ENCODE results near the gene PBX1. TPM values are rescaled to one million over a fixed set of nuclear protein-coding genes. Genes with fewer than 3 reads are reported as not detected.

PBX1 gene
- total RNA-seq, 1 experiment from 2014 or later, result 102 TPM

- Mint-ChIP-seq H3K27me3 (ENCODE audit: low read depth) (no peaks in the 10 kb centered on the region), H3K27ac (no peak overlapping the region), H3K4me3 (no peak overlapping the region), H3K36me3 (no peaks in the 10 kb centered on the region), H3K9me3 (no peaks in the 10 kb centered on the region), H3K4me1 (peaks cover 56% of the 10 kb centered on the region)
- ChIA-PET POLR2A (interaction anchor here (1.1 kb wide), 1 partner anchor 15 kb away, joined by 6 read pairs; no protein-coding TSS in a partner anchor), CTCF (interaction anchor here (0.6 to 3.7 kb wide), 18 partner anchors 8 to 686 kb away, joined by 3 to 16 read pairs (median 4); no protein-coding TSS in a partner anchor)
- DNase-seq (ENCODE audit: low spot score) (peak; percentile 71), ATAC-seq (peak; percentile 55)
- 0 out of 2 replicates have a peak, but pooled peaks have one; percentile 42 for TF ChIP-seq CTCF (IDR thresholded peaks at IDR 0.05)
- no peak for TF ChIP-seq HMGA2 (CRISPR knock-in tag; IDR thresholded peaks at IDR 0.05)
These were observed 58.6 kb downstream of the PBX1 start for GRCh38 chr1:164617377-164618201.

- Mint-ChIP-seq H3K4me3 (no peak overlapping the region), H3K9me3 (no peaks in the 10 kb centered on the region), H3K27me3 (ENCODE audit: low read depth) (no peaks in the 10 kb centered on the region), H3K4me1 (peaks cover 55% of the 10 kb centered on the region), H3K27ac (no peak overlapping the region), H3K36me3 (no peaks in the 10 kb centered on the region)
- no peak for DNase-seq (ENCODE audit: low spot score)
- ATAC-seq, result no peak
- TF ChIP-seq MYBL2 (CRISPR knock-in tag; IDR thresholded peaks at IDR 0.05), result no peak
- TF ChIP-seq IRF2 (CRISPR knock-in tag; IDR thresholded peaks at IDR 0.05; ENCODE audit: borderline replicate concordance, low read depth), result no peak
- no peak for TF ChIP-seq ERG (CRISPR knock-in tag; IDR thresholded peaks at IDR 0.05)
- no peak for TF ChIP-seq ETV6 (CRISPR knock-in tag; IDR thresholded peaks at IDR 0.05)
- TF ChIP-seq ZNF512 (CRISPR knock-in tag; IDR thresholded peaks at IDR 0.05; ENCODE audit: borderline replicate concordance), result no peak
- no peak for TF ChIP-seq ZNF425 (CRISPR knock-in tag; conservative IDR thresholded peaks at IDR 0.05)
- no peak for TF ChIP-seq GTF2I (CRISPR knock-in tag; conservative IDR thresholded peaks at IDR 0.05)
- no peak for TF ChIP-seq EMX1 (CRISPR knock-in tag; IDR thresholded peaks at IDR 0.05)
- no peak for TF ChIP-seq MLX (CRISPR knock-in tag; IDR thresholded peaks at IDR 0.05)
- TF ChIP-seq ZNF232 (CRISPR knock-in tag; IDR thresholded peaks at IDR 0.05), result no peak
- no peak for TF ChIP-seq ZNF396 (CRISPR knock-in tag; IDR thresholded peaks at IDR 0.05; ENCODE audit: borderline replicate concordance)
- no peak for TF ChIP-seq KAT7 (CRISPR knock-in tag; IDR thresholded peaks at IDR 0.05; ENCODE audit: borderline replicate concordance)
- TF ChIP-seq TCF7 (CRISPR knock-in tag; IDR thresholded peaks at IDR 0.05; ENCODE audit: low read depth), result no peak
- TF ChIP-seq ZSCAN18 (CRISPR knock-in tag; IDR thresholded peaks at IDR 0.05), result no peak
- TF ChIP-seq MAX (CRISPR knock-in tag; IDR thresholded peaks at IDR 0.05), result no peak
- TF ChIP-seq ATF1 (CRISPR knock-in tag; IDR thresholded peaks at IDR 0.05), result no peak
- TF ChIP-seq FOXJ3 (CRISPR knock-in tag; IDR thresholded peaks at IDR 0.05; ENCODE audit: borderline replicate concordance), result no peak
- TF ChIP-seq CREM (CRISPR knock-in tag; IDR thresholded peaks at IDR 0.05), result no peak
- TF ChIP-seq NR1H2 (CRISPR knock-in tag; IDR thresholded peaks at IDR 0.05), result no peak
- TF ChIP-seq RORB (CRISPR knock-in tag; IDR thresholded peaks at IDR 0.05), result no peak
- ChIA-PET CTCF (interaction anchor here (0.7 to 3.7 kb wide), 5 partner anchors 16 to 455 kb away, joined by 3 to 16 read pairs (median 5); no protein-coding TSS in a partner anchor), POLR2A (no interaction called here)
These were observed 59.2 kb downstream of the PBX1 start for GRCh38 chr1:164618202-164618564.
